Measurements from ENCODE around the gene NEUROD4. TPM values are rescaled to one million over a fixed set of nuclear protein-coding genes. Genes with fewer than 3 reads are reported as not detected.

NEUROD4 gene
- total and polyA plus RNA-seq, 2 experiments from 2014 or later = 0.07 to 0.13 TPM

GRCh38 chr12:55060470-55060869 lies 40.7 kb downstream of the NEUROD4 start:
- Histone ChIP-seq H2AFZ (peak overlapping the region; percentile 90), H3K79me2 (replicated peaks; ENCODE audit: insufficient read depth) (no peaks in the 10 kb centered on the region), H3K27me3 (ENCODE audit: insufficient read depth) (no peaks in the 10 kb centered on the region), H3F3A (replicated peaks; ENCODE audit: low read depth) (no peaks in the 10 kb centered on the region), H3K4me3 (no peak overlapping the region), H3K9me2 (ENCODE audit: insufficient read depth) (no peaks in the 10 kb centered on the region), H3K4me2 (peak overlapping the region; percentile 50; the same call in 1 of the 2 replicates), H3K36me3 (ENCODE audit: insufficient read depth) (no peaks in the 10 kb centered on the region), H3K4me1 (ENCODE audit: insufficient read depth) (peaks cover 17% of the 10 kb centered on the region), H4K20me1 (replicated peaks; ENCODE audit: insufficient read depth) (no peaks in the 10 kb centered on the region), H3K27ac (ENCODE audit: low read depth) (no peak overlapping the region)
- H3K4me3 Mint-ChIP-seq = no peak overlapping the region
- peaks cover 23% of the 10 kb centered on the region for H3K4me1 Mint-ChIP-seq
- peak overlapping the region; percentile 20; the same call in 1 of the 2 replicates for H3K27ac Mint-ChIP-seq
- ATAC-seq (peak; percentile 67), DNase-seq (ENCODE audit: low spot score) (peak; percentile 17)
- no peaks in the 10 kb centered on the region for H3K9me3 Mint-ChIP-seq
- no peaks in the 10 kb centered on the region; the same call in 2 of the 3 replicates for H3K36me3 Mint-ChIP-seq (ENCODE audit: low read depth)
- H3K27me3 Mint-ChIP-seq (ENCODE audit: insufficient read depth, low read depth, poor library complexity) = no peaks in the 10 kb centered on the region
- TF ChIP-seq REST (IDR thresholded peaks at IDR 0.05; ENCODE audit: unreplicated experiment) (no peak), STAT1 (IDR thresholded peaks at IDR 0.05; ENCODE audit: unreplicated experiment) (no peak), CREB1 (CRISPR knock-in tag; IDR thresholded peaks at IDR 0.05; ENCODE audit: low read depth) (no peak), JUNB (IDR thresholded peaks at IDR 0.05; ENCODE audit: unreplicated experiment) (no peak), EZH2 (IDR thresholded peaks at IDR 0.05; ENCODE audit: low read depth, unreplicated experiment) (no peak), NANOG (IDR thresholded peaks at IDR 0.05; ENCODE audit: borderline replicate concordance) (no peak), ZNF114 (CRISPR knock-in tag; IDR thresholded peaks at IDR 0.05) (no peak), EZH2phosphoT487 (IDR thresholded peaks at IDR 0.05; ENCODE audit: unreplicated experiment) (no peak), POLR2AphosphoS5 (IDR thresholded peaks at IDR 0.05; ENCODE audit: low read depth) (no peak), ZNF331 (CRISPR knock-in tag; IDR thresholded peaks at IDR 0.05; ENCODE audit: low read depth) (no peak), CTCF (conservative IDR thresholded peaks at IDR 0.05; ENCODE audit: low read depth in 2 of 2) (no peak)
- TF ChIP-seq, protein P1, sequence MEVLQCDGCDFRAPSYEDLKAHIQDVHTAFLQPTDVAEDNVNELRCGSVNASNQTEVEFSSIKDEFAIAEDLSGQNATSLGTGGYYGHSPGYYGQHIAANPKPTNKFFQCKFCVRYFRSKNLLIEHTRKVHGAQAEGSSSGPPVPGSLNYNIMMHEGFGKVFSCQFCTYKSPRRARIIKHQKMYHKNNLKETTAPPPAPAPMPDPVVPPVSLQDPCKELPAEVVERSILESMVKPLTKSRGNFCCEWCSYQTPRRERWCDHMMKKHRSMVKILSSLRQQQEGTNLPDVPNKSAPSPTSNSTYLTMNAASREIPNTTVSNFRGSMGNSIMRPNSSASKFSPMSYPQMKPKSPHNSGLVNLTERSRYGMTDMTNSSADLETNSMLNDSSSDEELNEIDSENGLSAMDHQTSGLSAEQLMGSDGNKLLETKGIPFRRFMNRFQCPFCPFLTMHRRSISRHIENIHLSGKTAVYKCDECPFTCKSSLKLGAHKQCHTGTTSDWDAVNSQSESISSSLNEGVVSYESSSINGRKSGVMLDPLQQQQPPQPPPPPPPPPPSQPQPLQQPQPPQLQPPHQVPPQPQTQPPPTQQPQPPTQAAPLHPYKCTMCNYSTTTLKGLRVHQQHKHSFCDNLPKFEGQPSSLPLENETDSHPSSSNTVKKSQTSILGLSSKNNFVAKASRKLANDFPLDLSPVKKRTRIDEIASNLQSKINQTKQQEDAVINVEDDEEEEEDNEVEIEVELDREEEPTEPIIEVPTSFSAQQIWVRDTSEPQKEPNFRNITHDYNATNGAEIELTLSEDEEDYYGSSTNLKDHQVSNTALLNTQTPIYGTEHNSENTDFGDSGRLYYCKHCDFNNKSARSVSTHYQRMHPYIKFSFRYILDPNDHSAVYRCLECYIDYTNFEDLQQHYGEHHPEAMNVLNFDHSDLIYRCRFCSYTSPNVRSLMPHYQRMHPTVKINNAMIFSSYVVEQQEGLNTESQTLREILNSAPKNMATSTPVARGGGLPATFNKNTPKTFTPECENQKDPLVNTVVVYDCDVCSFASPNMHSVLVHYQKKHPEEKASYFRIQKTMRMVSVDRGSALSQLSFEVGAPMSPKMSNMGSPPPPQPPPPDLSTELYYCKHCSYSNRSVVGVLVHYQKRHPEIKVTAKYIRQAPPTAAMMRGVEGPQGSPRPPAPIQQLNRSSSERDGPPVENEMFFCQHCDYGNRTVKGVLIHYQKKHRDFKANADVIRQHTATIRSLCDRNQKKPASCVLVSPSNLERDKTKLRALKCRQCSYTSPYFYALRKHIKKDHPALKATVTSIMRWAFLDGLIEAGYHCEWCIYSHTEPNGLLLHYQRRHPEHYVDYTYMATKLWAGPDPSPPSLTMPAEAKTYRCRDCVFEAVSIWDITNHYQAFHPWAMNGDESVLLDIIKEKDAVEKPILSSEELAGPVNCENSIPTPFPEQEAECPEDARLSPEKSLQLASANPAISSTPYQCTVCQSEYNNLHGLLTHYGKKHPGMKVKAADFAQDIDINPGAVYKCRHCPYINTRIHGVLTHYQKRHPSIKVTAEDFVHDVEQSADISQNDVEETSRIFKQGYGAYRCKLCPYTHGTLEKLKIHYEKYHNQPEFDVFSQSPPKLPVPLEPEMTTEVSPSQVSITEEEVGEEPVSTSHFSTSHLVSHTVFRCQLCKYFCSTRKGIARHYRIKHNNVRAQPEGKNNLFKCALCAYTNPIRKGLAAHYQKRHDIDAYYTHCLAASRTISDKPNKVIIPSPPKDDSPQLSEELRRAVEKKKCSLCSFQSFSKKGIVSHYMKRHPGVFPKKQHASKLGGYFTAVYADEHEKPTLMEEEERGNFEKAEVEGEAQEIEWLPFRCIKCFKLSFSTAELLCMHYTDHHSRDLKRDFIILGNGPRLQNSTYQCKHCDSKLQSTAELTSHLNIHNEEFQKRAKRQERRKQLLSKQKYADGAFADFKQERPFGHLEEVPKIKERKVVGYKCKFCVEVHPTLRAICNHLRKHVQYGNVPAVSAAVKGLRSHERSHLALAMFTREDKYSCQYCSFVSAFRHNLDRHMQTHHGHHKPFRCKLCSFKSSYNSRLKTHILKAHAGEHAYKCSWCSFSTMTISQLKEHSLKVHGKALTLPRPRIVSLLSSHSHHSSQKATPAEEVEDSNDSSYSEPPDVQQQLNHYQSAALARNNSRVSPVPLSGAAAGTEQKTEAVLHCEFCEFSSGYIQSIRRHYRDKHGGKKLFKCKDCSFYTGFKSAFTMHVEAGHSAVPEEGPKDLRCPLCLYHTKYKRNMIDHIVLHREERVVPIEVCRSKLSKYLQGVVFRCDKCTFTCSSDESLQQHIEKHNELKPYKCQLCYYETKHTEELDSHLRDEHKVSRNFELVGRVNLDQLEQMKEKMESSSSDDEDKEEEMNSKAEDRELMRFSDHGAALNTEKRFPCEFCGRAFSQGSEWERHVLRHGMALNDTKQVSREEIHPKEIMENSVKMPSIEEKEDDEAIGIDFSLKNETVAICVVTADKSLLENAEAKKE (CRISPR knock-in tag; IDR thresholded peaks at IDR 0.05) = no peak
- TF ChIP-seq, protein P2, sequence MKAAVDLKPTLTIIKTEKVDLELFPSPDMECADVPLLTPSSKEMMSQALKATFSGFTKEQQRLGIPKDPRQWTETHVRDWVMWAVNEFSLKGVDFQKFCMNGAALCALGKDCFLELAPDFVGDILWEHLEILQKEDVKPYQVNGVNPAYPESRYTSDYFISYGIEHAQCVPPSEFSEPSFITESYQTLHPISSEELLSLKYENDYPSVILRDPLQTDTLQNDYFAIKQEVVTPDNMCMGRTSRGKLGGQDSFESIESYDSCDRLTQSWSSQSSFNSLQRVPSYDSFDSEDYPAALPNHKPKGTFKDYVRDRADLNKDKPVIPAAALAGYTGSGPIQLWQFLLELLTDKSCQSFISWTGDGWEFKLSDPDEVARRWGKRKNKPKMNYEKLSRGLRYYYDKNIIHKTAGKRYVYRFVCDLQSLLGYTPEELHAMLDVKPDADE (IDR thresholded peaks at IDR 0.05) = no peak
